GM18499 (cell line): ENCODE results near the gene TMA7B.

Experiments used
- ATAC-seq: cut with Tn5 transposase; IDR thresholded peaks from one replicate; pipeline ENCODE4 v1.9.1; 2021; ENCODE audit warnings: moderate number of reproducible peaks; ENCODE audit not compliant: insufficient read depth, unreplicated experiment

Gene TMA7B

GRCh38 chr22:39997939-39998726 lies 37.9 kb downstream of the TMA7B start:
- ATAC-seq, result no peak

- no peak for ATAC-seq
Observed at GRCh38 chr22:39999144-39999757, 39.1 kb downstream of the TMA7B start.

- ATAC-seq, result no peak
Observed at GRCh38 chr22:40000171-40000570, 40.0 kb downstream of the TMA7B start.

GRCh38 chr22:40001106-40001505 lies 40.9 kb downstream of the TMA7B start:
- no peak for ATAC-seq

GRCh38 chr22:40001800-40002577 lies 41.8 kb downstream of the TMA7B start:
- ATAC-seq, result no peak

- no peak for ATAC-seq
Observed at GRCh38 chr22:40002935-40003715, 42.9 kb downstream of the TMA7B start.

GRCh38 chr22:40004836-40005235 lies 44.6 kb downstream of the TMA7B start:
- ATAC-seq, result no peak

- no peak for ATAC-seq
Observed at GRCh38 chr22:40006641-40007040, 46.4 kb downstream of the TMA7B start.

- no peak for ATAC-seq
Observed at GRCh38 chr22:40007853-40008710, 47.9 kb downstream of the TMA7B start.

- no peak for ATAC-seq
Observed at GRCh38 chr22:40008726-40009291, 48.6 kb downstream of the TMA7B start.

- ATAC-seq, result no peak
Observed at GRCh38 chr22:40009292-40009774, 49.1 kb downstream of the TMA7B start.

GRCh38 chr22:40009951-40010671 lies 49.9 kb downstream of the TMA7B start:
- no peak for ATAC-seq

GRCh38 chr22:40010746-40011145 lies 50.5 kb downstream of the TMA7B start:
- ATAC-seq, result no peak
